ENCODE results near the gene MTMR3. TPM values are rescaled to one million over a fixed set of nuclear protein-coding genes. Genes with fewer than 3 reads are reported as not detected.
"Not testable (repeated sequence)": the region's sequence is repeated elsewhere in the genome, so short reads cannot be mapped to it uniquely, and the experiment has no call there.

Gene MTMR3
- 26.9 and 29.8 TPM in 2 replicates for total RNA-seq (ENCODE audit: low replicate concordance)

DNA sequence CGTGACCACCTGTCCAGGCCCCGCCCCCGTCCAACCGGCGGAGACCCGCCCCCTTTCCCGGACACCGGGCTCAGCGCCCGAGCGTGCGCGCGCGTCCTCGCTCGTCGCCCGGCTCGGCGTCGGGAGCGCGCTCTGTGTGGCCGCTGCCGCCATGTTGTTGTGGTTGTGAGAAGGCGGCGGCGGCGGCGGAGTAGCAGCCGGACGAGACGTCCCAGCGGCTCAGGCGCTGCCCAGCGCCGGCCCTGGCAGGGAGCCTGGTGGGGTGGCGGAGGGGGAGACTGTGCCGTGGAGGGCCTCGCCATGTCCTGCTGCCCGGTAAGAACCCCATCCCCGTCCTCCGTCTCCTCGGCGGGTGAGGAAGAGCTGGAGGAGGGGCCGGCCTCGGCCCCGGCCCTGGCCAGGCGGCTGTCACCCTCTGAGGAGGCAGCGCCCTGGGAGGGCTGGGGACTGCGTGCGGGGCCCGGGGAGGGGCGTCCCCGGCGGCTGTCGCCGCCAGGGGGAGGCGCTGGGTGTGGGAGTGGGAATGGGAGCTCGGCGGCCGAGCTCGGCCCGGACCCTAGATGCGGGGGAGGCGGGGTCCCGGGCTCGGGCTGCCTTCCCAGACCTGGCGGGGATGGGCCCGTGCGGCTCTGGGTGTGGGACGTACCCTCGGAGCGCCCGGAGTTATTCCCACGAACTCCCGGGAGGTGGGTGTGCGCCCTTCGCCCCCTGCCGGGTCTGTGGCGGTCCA, at the start of gene MTMR3:
Gene MTMR3 (plus strand): TSS at position 130 of the 730 bp plus-strand sequence. CDS start 87,886 bp downstream, outside the sequence.
- peak; percentile 81 for DNase-seq (ENCODE audit: low read depth)
- H3K4me3 ChIP-seq (ENCODE audit: low read depth, low read length): peak within 1 kb of the TSS; percentile 89
- TF ChIP-seq CTCF (IDR thresholded peaks at IDR 0.05; ENCODE audit: insufficient read depth, low read length): peak; percentile 27

GRCh38 chr22:29833392-29833965, 49.5 kb upstream of the MTMR3 start:
- DNase-seq (ENCODE audit: low read depth): no peak
- no peak for TF ChIP-seq CTCF (IDR thresholded peaks at IDR 0.05; ENCODE audit: insufficient read depth, low read length)
- no peak overlapping the region for H3K4me3 ChIP-seq (ENCODE audit: low read depth, low read length)

DNA sequence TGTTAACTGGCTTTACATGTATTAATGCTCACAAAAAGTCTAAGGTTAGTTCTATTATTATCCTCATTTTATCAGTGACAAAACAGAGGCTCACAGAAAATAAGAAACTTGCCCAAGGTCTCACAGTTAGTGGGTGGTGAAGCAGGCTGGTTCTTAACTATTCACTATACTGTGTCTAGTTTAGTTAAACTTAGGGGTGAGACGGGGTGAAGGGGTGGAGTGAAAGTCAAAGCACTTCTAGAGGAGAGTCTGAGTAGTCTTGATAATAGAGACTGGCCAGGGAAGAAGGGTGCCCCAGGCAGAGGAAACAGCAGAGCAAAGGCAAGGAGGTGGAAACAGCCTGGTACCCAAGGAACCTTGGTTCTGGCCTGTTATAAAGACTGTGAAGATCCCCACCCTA, 48.9 kb upstream of the MTMR3 start:
- no peak for DNase-seq (ENCODE audit: low read depth)
- TF ChIP-seq CTCF (IDR thresholded peaks at IDR 0.05; ENCODE audit: insufficient read depth, low read length): no peak
- no peak overlapping the region for H3K4me3 ChIP-seq (ENCODE audit: low read depth, low read length)

GRCh38 chr22:29836791-29837370, 46.1 kb upstream of the MTMR3 start:
- H3K4me3 ChIP-seq (ENCODE audit: low read depth, low read length): peak overlapping the region; percentile 94
- DNase-seq (ENCODE audit: low read depth): not testable (repeated sequence)

GRCh38 chr22:29837741-29838598, 45.0 kb upstream of the MTMR3 start, which contains the start of gene ASCC2:
TSS of gene ASCC2 (minus strand) at chr22:29838274. CDS start at chr22:29832325, 5,949 bp downstream.
- H3K4me3 ChIP-seq (ENCODE audit: low read depth, low read length): peak within 1 kb of the TSS; percentile 94
- DNase-seq (ENCODE audit: low read depth): peak; percentile 95
- TF ChIP-seq CTCF (IDR thresholded peaks at IDR 0.05; ENCODE audit: insufficient read depth, low read length): no peak

DNA sequence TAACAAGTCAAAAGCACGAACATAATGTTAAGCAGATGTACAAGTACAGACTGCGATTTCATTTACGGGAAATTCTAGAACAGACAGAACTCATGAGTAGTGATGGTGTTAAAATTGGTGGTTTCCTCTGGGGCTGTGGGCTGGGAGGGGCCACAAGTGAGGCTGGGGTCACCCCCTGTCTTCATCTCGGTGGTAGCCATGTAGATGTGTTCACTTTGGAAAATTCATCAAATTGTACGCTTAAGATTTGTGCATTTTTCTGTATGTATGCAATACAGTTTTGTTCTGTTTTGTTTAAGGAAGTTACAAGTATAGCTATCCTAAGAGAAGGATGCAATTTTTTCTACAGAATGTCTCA, 44.4 kb upstream of the MTMR3 start:
- no peak for DNase-seq (ENCODE audit: low read depth)
- no peak for TF ChIP-seq CTCF (IDR thresholded peaks at IDR 0.05; ENCODE audit: insufficient read depth, low read length)
- peak overlapping the region; percentile 94 for H3K4me3 ChIP-seq (ENCODE audit: low read depth, low read length)
